ENCODE results near the gene SLC12A3.

GRCh38 chr16:56923481-56924091, 58.6 kb downstream of the SLC12A3 start:
- no peak for TF ChIP-seq POLR2AphosphoS5 (IDR thresholded peaks at IDR 0.05; ENCODE audit: low read depth, low read length)
- no peak for TF ChIP-seq FOSL1 (IDR thresholded peaks at IDR 0.05; ENCODE audit: insufficient read depth, low read depth, low read length)
- TF ChIP-seq CTCF (IDR thresholded peaks at IDR 0.05; ENCODE audit: control extremely low read depth in 1 of 3, insufficient read depth in 1 of 3, low read depth in 1 of 3, low read length in 3 of 3) = no peak
- no peak for TF ChIP-seq CHD2 (IDR thresholded peaks at IDR 0.05; ENCODE audit: low read length)
- TF ChIP-seq RAD21 (IDR thresholded peaks at IDR 0.05 in 1 of 2, conservative IDR thresholded peaks at IDR 0.05 in 1 of 2; ENCODE audit: low read depth in 2 of 2, low read length in 2 of 2) = no peak
- TF ChIP-seq SIN3A (conservative IDR thresholded peaks at IDR 0.05 in 1 of 2, IDR thresholded peaks at IDR 0.05 in 1 of 2; ENCODE audit: low read depth in 1 of 2, low read length in 2 of 2) = no peak
- no peak for TF ChIP-seq EP300 (IDR thresholded peaks at IDR 0.05; ENCODE audit: borderline replicate concordance in 1 of 2, low read depth in 2 of 2, low read length in 2 of 2)
- TF ChIP-seq BRCA1 (IDR thresholded peaks at IDR 0.05; ENCODE audit: low read depth, low read length) = no peak
- no peak for TF ChIP-seq EZH2 (IDR thresholded peaks at IDR 0.05; ENCODE audit: low read depth, low read length, severe bottlenecking)
- TF ChIP-seq CHD7 (IDR thresholded peaks at IDR 0.05; ENCODE audit: insufficient replicate concordance, low read length) = no peak
- TF ChIP-seq USF2 (IDR thresholded peaks at IDR 0.05; ENCODE audit: low read length) = no peak
- TF ChIP-seq TEAD4 (IDR thresholded peaks at IDR 0.05; ENCODE audit: low read depth, low read length) = no peak

All from H1 (cell line).